Keratinocyte (primary cell): ENCODE data around the gene CNGA1. TPM values are rescaled to one million over a fixed set of nuclear protein-coding genes. Genes with fewer than 3 reads are reported as not detected.
"Not testable (repeated sequence)": the region's sequence is repeated elsewhere in the genome, so short reads cannot be mapped to it uniquely, and the experiment has no call there.

Experiments
- DNase-seq: peaks from one replicate; pipeline ENCODE4 v3.0.0-alpha.2; 2011; ENCODE audit warnings: low read depth, missing footprints, low spot score
- FAIRE-seq: peaks from 2 replicates; lab custom pipeline; 2011; peaks lifted over from hg19 to GRCh38; lab: Jason Lieb, UNC
- H2AFZ ChIP-seq: 2 replicates; pipeline ENCODE4 v1.6.0; 2012; ENCODE audit warnings: low read length, control low read depth, inconsistent platforms; ENCODE audit not compliant: control insufficient read depth
- H3K27ac ChIP-seq: 2 replicates; pipeline ENCODE4 v1.5.1; 2011; ENCODE audit warnings: low read length; ENCODE audit not compliant: control insufficient read depth, insufficient read depth
- H3K27me3 ChIP-seq: 3 replicates; pipeline ENCODE4 v1.6.0; 2011; ENCODE audit warnings: low read length; ENCODE audit not compliant: control insufficient read depth, insufficient read depth; ENCODE audit errors: extremely low read depth
- H3K36me3 ChIP-seq, 2 experiments: 2 replicates in 1 of 2; 3 replicates in 1 of 2; pipeline ENCODE4 v1.5.1; 2011; ENCODE audit warnings: low read length in 2 of 2, mild to moderate bottlenecking in 1 of 2; ENCODE audit not compliant: control insufficient read depth in 2 of 2, insufficient read depth in 2 of 2; ENCODE audit errors: extremely low read depth in 1 of 2
- H3K4me1 ChIP-seq: 3 replicates; pipeline ENCODE4 v1.5.1; 2011; ENCODE audit warnings: low read length; ENCODE audit not compliant: control insufficient read depth, insufficient read depth; ENCODE audit errors: extremely low read depth
- H3K4me2 ChIP-seq: 3 replicates; pipeline ENCODE4 v1.6.0; 2011; ENCODE audit warnings: low read depth, low read length; ENCODE audit not compliant: control insufficient read depth, insufficient read depth; ENCODE audit errors: extremely low read depth
- H3K4me3 ChIP-seq, 3 experiments: fragments of 200-600 bp in 1 of 3; sonication (generic) in 1 of 3; 2 replicates in 2 of 3; 3 replicates in 1 of 3; pipeline ENCODE4 v1.5.1; 2011 to 2016; ENCODE audit warnings: low read length in 3 of 3, mild to moderate bottlenecking in 3 of 3, control low read depth in 2 of 3, inconsistent platforms in 1 of 3, low read depth in 1 of 3, mixed read lengths in 1 of 3, mixed run types in 1 of 3, moderate library complexity in 1 of 3; ENCODE audit not compliant: control insufficient read depth in 2 of 3, insufficient read depth in 2 of 3; ENCODE audit errors: extremely low read depth in 1 of 3
- H3K79me2 ChIP-seq: 2 replicates; pipeline ENCODE4 v1.6.0; 2012; ENCODE audit warnings: low read length; ENCODE audit not compliant: control insufficient read depth, insufficient read depth
- H3K9ac ChIP-seq: 3 replicates; pipeline ENCODE4 v1.6.0; 2011; ENCODE audit warnings: low read length; ENCODE audit not compliant: control insufficient read depth, insufficient read depth; ENCODE audit errors: extremely low read depth
- H3K9me1 ChIP-seq: 3 replicates; pipeline ENCODE4 v1.6.0; 2011; ENCODE audit warnings: low read length; ENCODE audit not compliant: control insufficient read depth, insufficient read depth; ENCODE audit errors: extremely low read depth
- H3K9me3 ChIP-seq: 2 replicates; pipeline ENCODE4 v1.5.1; 2012; ENCODE audit warnings: low read depth, low read length; ENCODE audit not compliant: control insufficient read depth
- H4K20me1 ChIP-seq: 3 replicates; pipeline ENCODE4 v1.6.0; 2011; ENCODE audit warnings: low read length; ENCODE audit not compliant: control insufficient read depth, insufficient read depth; ENCODE audit errors: extremely low read depth
- EZH2 ChIP-seq: IDR thresholded peaks from one replicate; pipeline ENCODE4 v1.6.1; 2012; ENCODE audit warnings: inconsistent platforms, mild to moderate bottlenecking, low read length, moderate library complexity
- dilution Hi-C: fragments of 300-500 bp; cut with MboI; formaldehyde crosslinking; loops from one replicate; pipeline ENCODE4 v1.7.0; 2020; ENCODE audit warnings: low sequenced_read_pairs; ENCODE audit not compliant: extremely low pct_ligation_motif_present
- polyA plus RNA-seq, 5 experiments: library from polyadenylated mRNA; depleted of rRNA in 3 of 5; stranded (reverse) in 3 of 5; stranded (forward) in 1 of 5; unstranded in 1 of 5; fragments of >200 nt; gene quantifications; 1 replicate in 1 of 5; 2 replicates in 3 of 5; 3 replicates in 1 of 5; pipeline versions ENCODE4 v1.2.1 to v1.2.3, GENCODE V29; 2011 to 2012; ENCODE audit warnings: missing spikeins in 2 of 5, low read depth in 1 of 5, low replicate concordance in 1 of 5
- TF ChIP-seq, protein P1 (sequence below), 3 experiments: IDR thresholded peaks in 1 of 3; conservative IDR thresholded peaks in 1 of 3; optimal IDR thresholded peaks in 1 of 3; 2 replicates in 2 of 3; 3 replicates in 1 of 3; pipeline versions ENCODE3 to v1.5.1; 2011; ENCODE audit warnings: low read length in 3 of 3, mild to moderate bottlenecking in 3 of 3, moderate library complexity in 2 of 3, control low read depth in 1 of 3, inconsistent platforms in 1 of 3; ENCODE audit not compliant: insufficient read depth in 2 of 3; ENCODE audit errors: extremely low read depth in 1 of 3

CNGA1 gene
- polyA plus RNA-seq, 1 donor (not counting 4 experiments of a cell fraction or from before 2014, with no cell fraction given): 0.58 TPM

DNA sequence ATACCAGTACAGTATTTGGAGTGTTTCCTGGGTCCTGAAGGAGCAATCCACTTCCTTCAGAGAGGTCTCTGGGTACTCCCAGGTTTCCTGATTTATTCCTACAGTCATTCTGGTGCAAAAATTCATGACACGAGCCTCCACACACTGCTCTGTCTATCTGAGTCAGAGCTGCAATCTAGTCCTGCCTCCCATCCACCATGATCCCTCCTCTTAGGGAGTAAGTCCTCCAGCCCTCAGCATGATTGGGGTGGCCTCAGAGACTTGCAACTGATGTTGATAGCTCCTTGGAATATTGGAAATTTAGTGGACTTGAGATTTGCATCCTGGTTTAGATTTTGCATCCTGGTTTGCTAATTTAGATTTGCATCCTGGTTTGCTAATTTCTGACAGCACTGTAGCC, 20.5 kb downstream of the CNGA1 start:
- Histone ChIP-seq H3K36me3 (no peaks in the 10 kb centered on the region), H3K4me2 (no peak overlapping the region), H3K9ac (no peak overlapping the region), H3K9me3 (no peaks in the 10 kb centered on the region), H3K79me2 (no peaks in the 10 kb centered on the region), H2AFZ (no peak overlapping the region), H3K27me3 (no peaks in the 10 kb centered on the region), H3K4me1 (no peaks in the 10 kb centered on the region), H3K9me1 (no peaks in the 10 kb centered on the region), H3K27ac (no peak overlapping the region), H4K20me1 (no peaks in the 10 kb centered on the region), H3K4me3 (no peak overlapping the region)
- TF ChIP-seq, protein P1, sequence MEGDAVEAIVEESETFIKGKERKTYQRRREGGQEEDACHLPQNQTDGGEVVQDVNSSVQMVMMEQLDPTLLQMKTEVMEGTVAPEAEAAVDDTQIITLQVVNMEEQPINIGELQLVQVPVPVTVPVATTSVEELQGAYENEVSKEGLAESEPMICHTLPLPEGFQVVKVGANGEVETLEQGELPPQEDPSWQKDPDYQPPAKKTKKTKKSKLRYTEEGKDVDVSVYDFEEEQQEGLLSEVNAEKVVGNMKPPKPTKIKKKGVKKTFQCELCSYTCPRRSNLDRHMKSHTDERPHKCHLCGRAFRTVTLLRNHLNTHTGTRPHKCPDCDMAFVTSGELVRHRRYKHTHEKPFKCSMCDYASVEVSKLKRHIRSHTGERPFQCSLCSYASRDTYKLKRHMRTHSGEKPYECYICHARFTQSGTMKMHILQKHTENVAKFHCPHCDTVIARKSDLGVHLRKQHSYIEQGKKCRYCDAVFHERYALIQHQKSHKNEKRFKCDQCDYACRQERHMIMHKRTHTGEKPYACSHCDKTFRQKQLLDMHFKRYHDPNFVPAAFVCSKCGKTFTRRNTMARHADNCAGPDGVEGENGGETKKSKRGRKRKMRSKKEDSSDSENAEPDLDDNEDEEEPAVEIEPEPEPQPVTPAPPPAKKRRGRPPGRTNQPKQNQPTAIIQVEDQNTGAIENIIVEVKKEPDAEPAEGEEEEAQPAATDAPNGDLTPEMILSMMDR (optimal IDR thresholded peaks at IDR 0.05 in 1 of 3, IDR thresholded peaks at IDR 0.05 in 1 of 3, conservative IDR thresholded peaks at IDR 0.05 in 1 of 3; ENCODE audit: extremely low read depth in 1 of 3, insufficient read depth in 2 of 3, low read length in 3 of 3): no peak
- TF ChIP-seq EZH2: no peak
- DNase-seq (no peak), FAIRE-seq (no peak)
- dilution Hi-C loops: no loop called here

DNA sequence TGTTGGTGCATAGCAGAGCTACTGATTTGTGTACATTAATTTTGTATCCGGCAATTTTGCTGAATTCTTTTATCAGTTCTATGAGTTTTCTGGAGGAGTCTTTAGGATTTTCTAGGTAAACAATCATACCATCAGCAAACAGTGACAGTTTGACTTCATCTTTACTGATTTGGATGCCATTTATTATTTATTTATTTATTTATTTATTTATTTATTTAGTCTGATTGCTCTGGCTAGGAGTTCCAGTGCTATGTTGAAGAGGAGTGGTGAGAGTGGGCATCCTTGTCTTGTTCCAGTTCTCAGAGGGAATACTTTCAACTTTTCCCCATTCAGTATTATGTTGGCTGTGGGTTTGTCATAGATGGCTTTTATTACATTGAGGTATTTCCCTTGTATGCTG, 24.0 kb downstream of the CNGA1 start:
- H3K27me3 ChIP-seq, DNase-seq, H3K9me3 ChIP-seq, H3K27ac ChIP-seq, H3K9me1 ChIP-seq, H3K9ac ChIP-seq, H3K4me1 ChIP-seq, H3K36me3 ChIP-seq, H4K20me1 ChIP-seq, H3K4me3 ChIP-seq, H2AFZ ChIP-seq, H3K79me2 ChIP-seq, FAIRE-seq, H3K4me2 ChIP-seq, dilution Hi-C loops: not testable (repeated sequence)

DNA sequence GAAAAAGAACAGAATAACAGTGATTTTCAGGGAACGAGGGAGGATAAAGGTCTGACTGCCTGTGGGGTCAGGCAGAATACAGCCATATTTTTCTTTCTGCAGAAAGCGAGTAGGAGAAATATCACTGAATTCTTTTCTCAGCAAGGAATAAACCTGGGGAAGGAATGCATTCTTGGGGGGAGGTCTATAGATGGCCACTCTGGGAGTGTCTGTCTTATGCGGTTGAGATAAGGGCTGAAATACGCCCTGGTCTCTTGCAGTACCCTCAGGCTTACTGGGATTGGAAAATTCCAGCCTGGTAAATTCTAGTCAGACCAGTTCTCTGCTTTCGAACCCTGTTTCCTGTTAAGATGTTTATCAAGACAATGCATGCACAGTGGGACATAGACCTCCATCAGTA, 26.3 kb downstream of the CNGA1 start:
- no peak overlapping the region for H3K27ac ChIP-seq
- dilution Hi-C loops: no loop called here
- H3K9me3 ChIP-seq: no peaks in the 10 kb centered on the region
- no peak overlapping the region for H3K4me3 ChIP-seq
- FAIRE-seq (no peak), DNase-seq (no peak)
- H3K4me2 ChIP-seq: no peak overlapping the region
- H3K36me3 ChIP-seq: no peaks in the 10 kb centered on the region
- H3K79me2 ChIP-seq: no peaks in the 10 kb centered on the region
- H4K20me1 ChIP-seq: no peaks in the 10 kb centered on the region
- no peak overlapping the region for H2AFZ ChIP-seq
- no peaks in the 10 kb centered on the region for H3K9me1 ChIP-seq
- no peaks in the 10 kb centered on the region for H3K4me1 ChIP-seq
- no peak for TF ChIP-seq EZH2
- TF ChIP-seq, protein P1 (optimal IDR thresholded peaks at IDR 0.05 in 1 of 3, IDR thresholded peaks at IDR 0.05 in 1 of 3, conservative IDR thresholded peaks at IDR 0.05 in 1 of 3; ENCODE audit: extremely low read depth in 1 of 3, insufficient read depth in 2 of 3, low read length in 3 of 3): no peak
- no peak overlapping the region for H3K9ac ChIP-seq
- H3K27me3 ChIP-seq: no peaks in the 10 kb centered on the region
